HUES6 (cell line): ENCODE results near the gene CCZ1.
A peak's percentile ranks its signal among the peaks of the same experiment; 100 is the strongest.
"Not testable (repeated sequence)": the region's sequence is repeated elsewhere in the genome, so short reads cannot be mapped to it uniquely, and the experiment has no call there.

ENCODE experiments used
- H3K27ac ChIP-seq: 2 replicates; pipeline ENCODE4 v1.7.0; 2013; ENCODE audit warnings: low read depth, mild to moderate bottlenecking, low read length, inconsistent platforms
- H3K27me3 ChIP-seq: 2 replicates; pipeline ENCODE4 v1.6.1; 2013; ENCODE audit warnings: low read length; ENCODE audit not compliant: control insufficient read depth, insufficient read depth
- H3K36me3 ChIP-seq: 2 replicates; pipeline ENCODE4 v1.6.1; 2013; ENCODE audit warnings: low read length; ENCODE audit not compliant: control insufficient read depth, insufficient read depth
- H3K4me1 ChIP-seq: 2 replicates; pipeline ENCODE4 v1.6.1; 2013; ENCODE audit warnings: low read length; ENCODE audit not compliant: control insufficient read depth, insufficient read depth
- H3K4me3 ChIP-seq: 2 replicates; pipeline ENCODE4 v1.5.1; 2013; ENCODE audit warnings: low read depth, low read length
- H3K9ac ChIP-seq: one replicate; pipeline ENCODE4 v1.6.1; 2013; ENCODE audit warnings: mild to moderate bottlenecking, low read length
- H3K9me3 ChIP-seq: 2 replicates; pipeline ENCODE4 v1.6.1; 2013; ENCODE audit warnings: low read depth, low read length; ENCODE audit not compliant: control insufficient read depth, insufficient read depth

The CCZ1 gene

GRCh38 chr7:5898480-5899224 lies at the start of gene CCZ1:
CCZ1 (plus strand) TSS chr7:5898733; CDS start chr7:5898800, 67 bp downstream.
- H3K27me3 ChIP-seq, H3K27ac ChIP-seq, H3K9ac ChIP-seq, H3K9me3 ChIP-seq, H3K4me1 ChIP-seq, H3K36me3 ChIP-seq: not testable (repeated sequence)
- H3K4me3 ChIP-seq: peak within 1 kb of the TSS; percentile 44

- H3K9me3 ChIP-seq: no peaks in the 10 kb centered on the region
- no peaks in the 10 kb centered on the region for H3K36me3 ChIP-seq
- no peaks in the 10 kb centered on the region for H3K4me1 ChIP-seq
- no peaks in the 10 kb centered on the region for H3K27me3 ChIP-seq
- H3K9ac ChIP-seq: no peak overlapping the region
- H3K27ac ChIP-seq: no peak overlapping the region
- H3K4me3 ChIP-seq: no peak overlapping the region
Measured at GRCh38 chr7:5850944-5851343, 47.6 kb upstream of the CCZ1 start.

- H3K27ac ChIP-seq: no peak overlapping the region
- no peaks in the 10 kb centered on the region for H3K27me3 ChIP-seq
- no peaks in the 10 kb centered on the region for H3K4me1 ChIP-seq
- no peak overlapping the region for H3K4me3 ChIP-seq
- H3K36me3 ChIP-seq: no peaks in the 10 kb centered on the region
- no peaks in the 10 kb centered on the region for H3K9me3 ChIP-seq
- H3K9ac ChIP-seq: no peak overlapping the region
Measured at GRCh38 chr7:5854738-5855137, 43.8 kb upstream of the CCZ1 start.

GRCh38 chr7:5857041-5857575 lies 41.4 kb upstream of the CCZ1 start:
- H3K9ac ChIP-seq, H3K9me3 ChIP-seq, H3K27ac ChIP-seq, H3K4me3 ChIP-seq, H3K27me3 ChIP-seq, H3K4me1 ChIP-seq, H3K36me3 ChIP-seq: not testable (repeated sequence)

- H3K36me3 ChIP-seq, H3K27me3 ChIP-seq, H3K4me3 ChIP-seq, H3K9me3 ChIP-seq, H3K27ac ChIP-seq, H3K4me1 ChIP-seq, H3K9ac ChIP-seq: not testable (repeated sequence)
Measured at GRCh38 chr7:5858494-5858893, 40.0 kb upstream of the CCZ1 start.

- H3K4me3 ChIP-seq, H3K27ac ChIP-seq, H3K9ac ChIP-seq, H3K4me1 ChIP-seq, H3K27me3 ChIP-seq, H3K36me3 ChIP-seq, H3K9me3 ChIP-seq: not testable (repeated sequence)
Measured at GRCh38 chr7:5861281-5861680, 37.3 kb upstream of the CCZ1 start.

GRCh38 chr7:5862753-5863366 lies 35.7 kb upstream of the CCZ1 start:
- H3K36me3 ChIP-seq, H3K9ac ChIP-seq, H3K4me3 ChIP-seq, H3K4me1 ChIP-seq, H3K27ac ChIP-seq, H3K9me3 ChIP-seq, H3K27me3 ChIP-seq: not testable (repeated sequence)

GRCh38 chr7:5865279-5865931 lies 33.1 kb upstream of the CCZ1 start:
- H3K4me3 ChIP-seq, H3K27ac ChIP-seq, H3K4me1 ChIP-seq, H3K9ac ChIP-seq, H3K27me3 ChIP-seq, H3K36me3 ChIP-seq, H3K9me3 ChIP-seq: not testable (repeated sequence)

- Histone ChIP-seq H3K36me3 (no peaks in the 10 kb centered on the region), H3K27me3 (no peaks in the 10 kb centered on the region), H3K4me1 (no peaks in the 10 kb centered on the region), H3K4me3 (no peak overlapping the region), H3K9me3 (no peaks in the 10 kb centered on the region), H3K27ac (no peak overlapping the region), H3K9ac (no peak overlapping the region)
Measured at GRCh38 chr7:5867060-5867459, 31.5 kb upstream of the CCZ1 start.

GRCh38 chr7:5868928-5869341 lies 29.6 kb upstream of the CCZ1 start:
- H3K4me1 ChIP-seq, H3K4me3 ChIP-seq, H3K27ac ChIP-seq, H3K9me3 ChIP-seq, H3K36me3 ChIP-seq, H3K9ac ChIP-seq, H3K27me3 ChIP-seq: not testable (repeated sequence)

- Histone ChIP-seq H3K27ac (no peak overlapping the region), H3K27me3 (no peaks in the 10 kb centered on the region), H3K4me1 (no peaks in the 10 kb centered on the region), H3K9ac (no peak overlapping the region), H3K36me3 (no peaks in the 10 kb centered on the region), H3K9me3 (no peaks in the 10 kb centered on the region), H3K4me3 (no peak overlapping the region)
Measured at GRCh38 chr7:5869691-5870090, 28.8 kb upstream of the CCZ1 start.
